HUDEP-2 (cell line): Measurements from ENCODE around the gene RPL39L.
A peak's percentile ranks its signal among the peaks of the same experiment; 100 is the strongest.
"Not testable (repeated sequence)": the region's sequence is repeated elsewhere in the genome, so short reads cannot be mapped to it uniquely, and the experiment has no call there.

ENCODE experiments used
- DNase-seq, 76 experiments: peaks; one replicate each; lab custom pipeline; 2025; ENCODE audit not compliant: unreplicated experiment in 76 of 76; lab: John Stamatoyannopoulos, UW

The RPL39L gene

DNA sequence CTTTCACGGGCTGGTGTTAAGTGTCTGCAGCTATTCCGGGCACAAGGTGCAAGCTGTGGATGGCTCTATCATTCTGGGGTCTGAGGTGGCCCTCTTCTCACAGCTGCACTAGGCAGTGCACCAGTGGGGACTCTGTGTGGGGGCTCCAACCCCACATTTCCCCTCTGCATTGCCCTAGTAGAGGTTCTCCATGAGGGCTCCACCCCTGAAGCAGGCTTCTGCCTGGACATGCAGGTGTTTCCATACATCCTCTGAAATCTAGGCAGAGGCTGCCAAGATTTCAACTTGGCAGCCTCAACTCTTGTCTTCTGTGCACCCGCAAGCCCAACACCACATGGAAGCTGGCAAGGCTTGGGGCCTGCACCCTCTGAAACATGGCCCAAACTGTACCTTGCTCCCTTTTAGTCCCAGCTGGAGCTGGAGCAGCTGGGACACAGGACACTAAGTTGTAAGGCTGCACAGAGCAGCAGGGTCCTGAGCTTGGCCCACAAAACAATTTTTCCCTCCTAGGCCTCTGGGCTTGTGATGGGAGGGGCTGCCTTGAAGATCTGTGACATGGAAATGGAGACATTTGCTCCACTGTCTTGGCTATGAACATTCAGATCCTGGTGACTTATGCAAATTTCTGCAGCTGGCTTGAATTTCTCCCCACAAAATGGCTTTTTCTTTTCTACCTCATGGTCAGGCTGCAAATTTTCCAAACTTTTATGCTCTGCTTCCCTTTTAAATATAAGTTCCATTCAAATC is 6.0 kb upstream of the RPL39L start:
- DNase-seq, result no peak

DNA sequence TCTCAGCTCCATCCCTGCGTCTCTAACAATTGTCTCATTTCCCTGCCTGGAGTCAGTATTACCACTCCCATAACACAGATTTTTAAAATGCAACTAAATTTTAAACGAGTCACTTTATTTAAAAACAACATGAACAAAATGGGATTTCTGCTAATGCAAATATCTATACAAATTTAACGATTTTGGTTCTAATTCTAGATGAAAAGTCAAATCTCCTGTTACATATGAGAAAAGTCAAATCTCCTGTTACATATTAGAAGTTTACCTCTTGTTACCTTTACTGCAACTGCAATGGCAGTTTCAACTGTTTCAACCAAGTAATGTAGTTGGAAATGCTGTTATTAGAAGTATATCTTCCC is 578 bp upstream of the RPL39L start:
- no peak for DNase-seq

DNA sequence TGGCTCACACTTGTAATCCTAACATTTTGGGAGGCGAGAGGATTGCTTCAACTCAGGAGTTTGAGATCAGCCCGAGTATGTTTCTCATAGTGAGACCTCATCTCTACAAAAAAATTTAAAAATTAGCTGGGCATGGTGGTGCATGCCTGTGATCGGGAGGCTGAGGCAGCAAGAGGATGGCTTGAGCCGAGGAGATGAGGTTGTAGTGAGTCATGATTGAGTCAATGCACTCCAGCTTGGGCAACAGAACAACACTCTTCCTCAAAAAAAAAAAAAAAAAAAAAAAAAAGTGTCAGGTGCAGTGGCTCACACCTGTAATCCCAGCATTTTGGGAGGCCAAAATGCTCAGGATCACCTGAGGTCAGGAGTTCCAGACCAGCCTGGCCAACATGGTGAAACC is 2.4 kb downstream of the RPL39L start:
- DNase-seq, result no peak

DNA sequence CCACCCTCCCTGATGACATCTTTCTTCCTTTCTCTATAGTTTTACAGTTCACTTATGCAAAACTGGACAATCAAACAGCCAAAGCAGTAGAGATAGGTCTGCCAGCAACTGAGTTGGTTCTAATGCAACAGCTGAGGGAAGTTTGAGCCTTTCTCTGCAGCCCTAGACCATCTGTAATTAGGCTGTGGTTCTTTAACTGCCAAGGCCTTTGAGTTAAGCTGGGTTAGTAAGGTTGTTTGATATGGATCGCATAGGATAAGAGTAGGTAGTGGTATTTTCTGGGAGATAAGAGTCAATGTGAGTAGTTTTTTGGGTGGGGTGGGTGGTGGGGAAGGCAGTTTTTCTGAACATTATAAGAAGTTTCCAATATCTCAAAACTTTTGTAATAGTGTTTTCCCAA is 3.0 kb downstream of the RPL39L start:
- peak in 1 of 76 experiments; percentile 1 for DNase-seq

DNA sequence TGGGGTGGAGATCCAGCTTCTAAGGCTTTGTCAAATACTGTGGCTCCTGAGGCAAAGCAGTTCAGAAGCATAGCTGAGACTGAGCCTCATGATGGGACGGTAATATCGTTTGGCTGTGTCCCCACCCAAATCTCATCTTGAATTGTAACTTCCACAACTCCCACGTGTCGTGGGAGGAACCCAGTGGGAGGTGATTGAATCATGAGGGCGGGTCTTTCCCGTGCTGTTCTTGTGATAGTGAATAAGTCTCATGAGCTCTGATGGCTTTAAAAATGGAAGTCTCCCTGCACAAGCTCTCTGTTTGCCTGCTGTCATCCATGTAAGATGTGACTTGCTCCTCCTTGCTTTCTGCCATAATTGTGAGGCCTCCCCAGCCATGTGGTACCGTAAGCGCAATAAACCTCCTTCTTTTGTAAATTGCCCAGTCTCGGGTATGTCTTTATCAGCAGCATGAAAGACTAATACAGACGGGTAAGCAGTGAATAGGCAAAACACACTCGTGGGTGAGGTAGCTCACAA is 4.1 kb downstream of the RPL39L start:
- DNase-seq, result not testable (repeated sequence)

DNA sequence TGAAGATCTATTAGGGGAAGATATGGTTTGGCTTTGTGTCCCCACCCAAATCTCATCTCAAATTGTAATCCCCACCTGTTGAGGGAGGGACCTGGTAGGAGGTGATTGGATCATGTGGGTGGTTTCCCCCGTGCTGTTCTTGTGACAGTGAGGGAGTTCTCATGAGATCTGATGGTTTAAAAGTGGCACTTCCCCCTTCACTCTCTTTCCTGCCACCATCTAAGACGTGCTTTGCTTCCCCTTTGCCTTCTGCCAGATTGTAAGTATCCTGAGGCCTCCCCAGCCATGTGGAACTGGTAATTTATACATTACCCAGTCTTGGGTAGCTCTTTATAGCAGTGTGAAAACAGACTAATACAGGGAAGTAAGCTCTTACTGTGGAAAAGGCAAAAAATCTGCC is 6.1 kb downstream of the RPL39L start:
- not testable (repeated sequence) for DNase-seq

DNA sequence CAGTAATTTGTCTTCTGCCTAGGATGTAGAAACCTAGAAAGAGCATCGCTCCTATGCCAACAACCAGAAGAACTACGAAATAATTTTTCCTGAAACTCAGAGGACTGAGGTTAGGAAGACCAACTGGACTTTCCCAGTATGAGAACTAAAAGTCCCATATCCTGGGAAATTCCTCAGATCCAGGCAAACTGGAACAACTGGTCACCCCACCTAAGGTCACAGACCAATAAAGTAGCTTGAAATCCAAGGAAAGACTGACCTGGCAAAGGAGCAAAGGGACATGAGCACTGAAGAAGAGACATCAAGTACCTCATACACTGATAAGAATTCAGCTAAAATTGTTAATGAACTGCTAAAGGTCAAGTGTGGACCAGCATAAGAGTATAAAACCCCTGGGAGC is 6.6 kb downstream of the RPL39L start:
- DNase-seq, result no peak

DNA sequence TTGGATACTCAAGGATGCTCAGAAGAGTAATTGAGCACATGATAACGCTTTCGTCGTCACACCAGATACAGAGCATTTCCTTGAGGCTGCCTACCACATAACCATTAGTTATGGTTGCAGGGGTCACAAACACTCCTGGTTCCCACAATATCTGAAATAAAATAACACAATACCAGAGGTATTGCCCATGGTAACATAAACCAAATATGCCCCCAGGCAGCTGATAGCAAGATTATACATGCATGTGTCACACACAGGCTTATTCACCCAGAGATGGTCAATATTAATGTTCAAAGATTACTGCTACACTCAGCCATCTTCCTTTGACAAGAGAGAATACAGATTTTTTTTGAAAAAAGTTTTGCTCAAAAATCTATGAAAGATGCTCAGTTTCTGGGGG is 7.3 kb downstream of the RPL39L start:
- DNase-seq, result no peak

DNA sequence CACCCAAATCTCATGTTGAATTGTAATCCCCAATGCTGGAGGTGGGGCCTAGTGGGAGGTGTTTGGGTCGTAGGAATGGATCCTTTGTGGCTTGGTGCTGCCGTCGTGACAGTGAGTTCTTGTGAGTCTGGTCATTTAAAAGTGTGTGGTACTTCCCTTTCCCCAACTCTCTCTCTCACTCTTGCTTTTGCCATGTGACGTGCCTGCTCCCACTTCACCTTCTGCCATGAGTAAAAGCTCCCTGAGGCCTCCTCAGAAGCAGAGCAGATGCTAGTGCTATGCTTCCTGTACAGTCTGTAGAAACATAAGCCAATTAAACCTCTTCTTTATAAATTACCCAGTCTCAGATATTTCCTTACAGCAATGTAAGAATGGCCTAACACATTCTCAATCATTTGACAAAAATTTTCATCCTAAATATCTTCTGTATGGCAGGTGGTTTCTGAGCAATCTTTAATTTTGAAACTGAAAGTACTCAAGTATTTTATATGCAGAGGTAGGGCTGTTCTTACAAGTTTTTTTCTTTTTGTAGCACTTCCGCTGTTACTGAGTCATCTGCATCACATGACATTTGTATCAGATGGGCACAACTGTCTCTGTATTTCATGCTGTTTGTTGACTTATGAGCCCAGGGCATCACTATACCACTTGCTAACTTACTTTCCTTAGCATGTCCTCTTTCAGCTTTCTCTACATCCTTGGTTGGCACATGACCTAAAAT is 8.8 kb downstream of the RPL39L start:
- DNase-seq, result peak in 5 of 76 experiments; percentile 0 to 12 (median 6)

DNA sequence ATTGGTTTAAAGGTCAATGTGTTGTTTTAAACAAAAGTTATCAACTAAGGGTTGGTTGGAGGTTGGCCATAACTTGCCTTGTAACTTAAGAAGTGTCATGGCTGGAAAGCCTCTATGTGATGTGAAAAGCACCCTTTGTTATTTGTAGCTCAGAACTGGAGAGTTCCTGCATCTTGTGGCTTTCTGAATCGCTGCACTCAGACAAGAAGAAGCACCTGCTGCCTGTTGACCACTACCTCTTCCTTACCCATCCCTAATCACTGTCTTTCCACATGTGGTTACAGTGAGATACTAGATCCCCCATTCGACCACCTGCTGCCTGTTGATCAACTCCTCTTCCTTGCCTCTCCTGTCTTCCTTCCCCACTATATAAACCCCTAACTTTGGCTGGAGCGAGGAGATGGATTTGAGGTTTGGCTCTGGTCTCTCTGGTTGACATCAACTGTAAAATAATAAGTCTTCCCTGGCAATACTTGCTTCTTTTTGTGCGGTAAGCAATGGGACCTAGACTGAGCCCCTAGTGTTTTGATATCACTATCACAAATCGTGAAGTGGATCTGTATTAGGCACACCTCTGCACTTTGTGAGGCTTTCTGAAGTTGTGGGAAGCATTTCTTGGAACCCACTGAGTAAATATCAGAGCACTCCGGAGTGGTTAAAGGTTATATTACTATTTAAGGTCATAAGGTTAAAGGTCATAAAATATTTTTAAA is 13.8 kb downstream of the RPL39L start:
- DNase-seq, result no peak

DNA sequence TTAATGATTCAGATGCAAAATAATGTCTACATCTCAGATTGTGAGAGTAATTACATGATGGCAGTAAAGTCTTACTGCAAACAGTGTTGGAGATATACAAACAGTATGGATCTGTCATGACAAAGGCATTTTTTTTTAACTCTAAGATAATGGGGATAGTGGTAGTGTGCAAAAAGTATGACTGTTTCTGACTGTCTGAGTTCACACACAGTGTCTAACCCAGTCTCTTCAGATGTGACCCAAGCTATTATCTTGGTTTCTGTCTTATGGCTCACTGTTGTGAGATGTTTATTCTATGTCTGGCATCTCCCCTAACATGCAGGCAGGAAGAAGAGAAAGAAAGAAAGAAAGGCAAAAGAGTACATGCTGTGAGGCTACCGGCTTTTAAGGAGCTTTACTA is 17.0 kb downstream of the RPL39L start:
- no peak for DNase-seq

DNA sequence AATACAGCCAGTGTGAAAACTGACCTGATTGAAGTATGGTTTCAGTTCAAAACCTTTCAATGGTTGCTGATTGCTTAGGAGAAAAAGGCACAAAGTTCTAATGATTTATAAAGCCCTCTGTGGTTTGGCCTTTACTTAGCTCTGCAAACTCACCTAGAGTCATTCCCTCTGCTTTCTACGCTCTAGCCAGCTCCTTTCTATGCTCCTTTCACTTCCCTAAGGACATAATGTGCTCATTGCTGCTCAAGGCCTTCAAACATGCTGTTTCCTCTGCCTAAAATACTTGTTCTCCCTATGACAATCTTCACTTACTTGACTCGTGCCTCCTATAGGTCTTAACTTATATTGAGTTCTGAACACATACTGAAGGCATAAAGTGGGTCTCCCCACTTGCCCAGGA is 19.0 kb downstream of the RPL39L start:
- no peak for DNase-seq

DNA sequence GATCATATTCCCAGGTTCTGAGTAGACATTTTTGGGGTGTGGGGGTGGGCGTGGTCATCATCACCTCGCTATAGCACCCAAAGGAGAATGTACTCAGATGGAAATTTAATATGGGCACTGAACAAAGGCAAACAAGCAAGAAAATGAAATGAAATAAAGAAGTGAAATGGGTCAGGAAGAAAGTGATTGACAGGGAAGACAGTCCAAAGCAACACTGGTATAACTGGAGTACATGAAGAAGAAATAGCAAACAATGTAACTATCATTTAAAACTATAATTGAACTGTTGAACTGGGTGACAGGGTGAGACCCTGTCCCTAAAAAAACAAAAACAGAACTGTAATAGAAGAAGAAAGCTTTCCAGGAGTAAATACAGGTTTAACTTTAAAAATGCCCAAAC is 24.8 kb downstream of the RPL39L start:
- no peak for DNase-seq

DNA sequence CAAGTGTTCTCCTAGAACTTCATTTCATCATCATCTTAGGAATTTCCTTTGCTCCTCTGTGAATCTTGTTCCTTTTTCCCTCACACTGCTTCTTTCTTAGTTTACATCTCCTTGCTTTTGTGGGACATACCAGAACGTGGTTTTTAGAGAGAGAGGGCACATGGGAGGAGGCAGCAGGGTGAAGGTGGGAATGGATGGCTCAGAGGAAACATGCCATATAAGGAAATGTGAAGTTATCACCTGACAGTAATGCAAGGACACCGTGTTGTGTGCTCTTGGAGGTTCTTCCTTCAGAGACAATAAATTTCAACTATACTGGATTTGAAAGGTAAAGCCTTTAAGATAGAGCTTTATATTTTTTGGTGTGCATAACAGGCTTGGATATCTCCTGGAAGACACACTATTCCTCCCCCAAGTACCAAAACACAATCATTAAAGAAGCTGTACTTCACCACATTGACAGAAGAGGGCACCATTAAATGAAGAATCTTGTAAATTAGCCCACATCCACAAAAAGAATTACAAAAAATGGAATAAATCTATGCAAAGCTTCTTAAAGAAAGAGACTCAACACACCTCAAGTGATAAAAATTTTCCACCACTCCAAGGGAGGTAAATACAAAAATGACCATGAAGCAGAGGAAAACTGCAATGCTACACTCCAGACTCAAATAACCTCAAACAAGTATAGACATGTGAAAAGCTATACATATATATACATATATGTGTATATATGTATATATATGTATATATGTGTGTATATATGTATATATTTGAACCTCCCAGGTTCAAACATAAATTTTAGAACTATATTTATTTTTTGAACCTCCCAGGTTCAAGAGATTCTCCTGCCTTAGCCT is 26.1 kb downstream of the RPL39L start:
- peak in 9 of 76 experiments; percentile 2 to 17 (median 11) for DNase-seq

DNA sequence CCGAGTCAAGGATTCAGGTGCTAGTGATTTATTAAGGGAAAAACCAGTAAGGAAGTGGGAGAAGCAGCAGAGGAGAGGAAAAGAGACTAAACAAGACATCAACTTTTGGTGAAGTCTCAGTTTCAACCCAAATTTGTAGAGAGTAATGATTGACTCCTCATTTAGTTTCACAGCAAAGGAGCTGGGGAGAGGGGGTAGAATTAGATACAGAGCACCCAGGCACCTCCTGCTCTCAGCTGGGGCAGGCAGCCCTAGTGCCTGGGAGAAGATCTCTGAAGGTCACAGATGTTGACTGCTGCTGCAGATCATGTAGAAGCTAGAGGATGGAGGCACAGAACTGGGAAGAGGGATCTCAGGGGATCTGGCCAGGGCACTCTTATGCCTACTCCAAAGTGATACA is 29.1 kb downstream of the RPL39L start:
- no peak for DNase-seq

DNA sequence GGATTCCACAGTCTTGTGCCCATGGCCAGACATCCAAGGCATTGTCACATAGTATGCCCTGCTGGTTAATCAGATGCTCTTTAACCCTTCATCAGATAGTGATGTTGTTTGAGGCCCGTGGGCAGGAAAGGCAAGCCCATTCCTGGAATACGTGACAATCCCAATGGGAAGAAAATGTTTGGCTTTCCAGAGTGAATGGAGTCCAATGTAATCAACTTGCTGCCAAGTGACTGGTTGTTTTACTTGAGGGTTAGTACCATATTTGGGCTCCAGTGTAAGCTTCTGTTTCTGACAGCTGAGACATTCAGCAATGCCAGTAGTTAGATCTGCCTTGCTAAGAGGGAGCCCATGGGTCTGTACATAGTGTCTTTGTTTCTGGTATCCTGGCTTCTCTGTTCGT is 31.3 kb downstream of the RPL39L start:
- no peak for DNase-seq

DNA sequence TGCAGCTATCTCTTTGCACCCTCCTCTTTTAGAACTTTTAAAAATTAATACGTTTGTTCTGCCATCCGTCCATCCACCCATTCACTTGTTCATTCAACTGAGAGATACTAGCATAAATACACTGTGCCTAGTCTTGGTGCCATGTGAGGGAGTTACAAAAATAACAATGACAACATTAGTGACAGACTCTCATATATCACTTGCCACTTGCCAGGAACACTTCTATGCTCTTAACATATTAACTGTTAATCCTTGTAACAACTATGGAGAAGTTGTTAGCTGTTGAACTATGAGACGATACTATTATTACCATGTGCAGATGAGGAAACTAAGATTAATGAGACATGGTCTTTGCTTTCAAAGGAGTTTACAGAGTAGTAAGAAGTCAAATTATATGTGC is 33.6 kb downstream of the RPL39L start:
- DNase-seq, result no peak

DNA sequence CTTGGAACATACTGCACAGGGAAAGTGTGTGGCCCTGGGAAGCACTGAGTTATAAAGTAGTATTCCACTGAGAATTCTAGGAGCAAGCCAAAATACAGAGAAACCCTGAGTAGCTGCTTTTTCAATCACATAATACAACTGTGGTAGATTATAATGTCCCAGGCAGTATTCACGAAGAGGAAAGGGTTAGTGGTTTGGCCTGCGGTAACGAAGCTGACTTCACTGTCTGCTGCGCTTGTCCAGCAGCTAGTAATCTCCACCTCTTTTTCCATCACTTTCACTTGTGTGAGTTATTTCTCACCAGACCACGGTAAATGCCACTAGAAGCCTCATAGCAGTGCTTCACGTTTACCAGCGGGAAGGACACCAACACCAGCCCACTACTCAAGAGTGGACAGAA is 34.4 kb downstream of the RPL39L start:
- no peak for DNase-seq

DNA sequence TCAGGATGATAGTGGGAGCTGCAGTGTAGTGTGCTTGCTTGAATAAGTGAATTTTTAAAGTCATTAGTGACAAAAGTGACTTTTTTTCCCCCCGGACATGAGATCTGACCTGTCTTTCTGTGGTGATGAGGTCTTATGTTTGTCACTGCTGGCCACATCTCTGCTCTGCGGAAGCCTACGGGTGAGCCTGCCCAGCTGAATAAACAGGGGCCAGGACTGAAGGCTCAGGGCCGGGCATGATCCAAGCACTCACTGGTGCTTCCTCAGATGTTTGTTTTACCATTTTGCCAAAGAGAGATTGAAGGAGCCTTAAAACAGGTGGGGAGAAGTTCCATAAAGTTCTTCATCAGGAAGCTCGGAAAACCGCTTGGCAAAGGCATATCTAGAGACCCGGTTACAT is 35.0 kb downstream of the RPL39L start:
- DNase-seq, result no peak

DNA sequence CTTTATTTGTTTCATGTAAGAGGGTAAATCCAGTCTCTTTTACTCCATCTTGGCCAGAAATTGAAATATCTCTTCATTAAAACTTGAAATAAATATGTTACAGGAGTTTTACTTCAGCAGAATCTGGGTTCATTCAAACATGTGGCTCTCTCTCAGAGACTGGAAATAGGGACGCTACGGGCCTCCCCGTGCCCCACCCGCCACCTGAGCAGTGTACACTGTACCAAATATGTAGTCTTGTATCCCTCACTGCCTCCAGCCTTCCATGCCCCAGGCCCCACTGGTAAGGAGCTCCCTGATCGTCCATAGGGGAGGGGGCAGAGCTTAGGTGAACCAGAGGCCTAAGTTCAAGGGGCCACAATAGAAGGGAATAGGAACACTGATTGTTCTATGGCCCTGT is 36.0 kb downstream of the RPL39L start:
- DNase-seq, result no peak
